ENCODE measurements around the gene DAZ3.
"Not testable (repeated sequence)": the region's sequence is repeated elsewhere in the genome, so short reads cannot be mapped to it uniquely, and the experiment has no call there.

Gene DAZ3

GRCh38 chrY:24813293-24813692 lies at the start of gene DAZ3:
Gene DAZ3, minus strand, starts transcription at chrY:24813393. Its CDS starts 208 bp downstream, at chrY:24813185.
- DNase-seq (ENCODE audit: low read depth, low spot score), result not testable (repeated sequence)

GRCh38 chrY:24833619-24834018 lies 20.4 kb upstream of the DAZ3 start, which contains the start of gene DAZ4:
Gene DAZ4, plus strand, starts transcription at chrY:24833919. Its CDS starts 208 bp downstream, at chrY:24834127.
- DNase-seq (ENCODE audit: low read depth, low spot score), result not testable (repeated sequence)

- not testable (repeated sequence) for DNase-seq (ENCODE audit: low read depth, low spot score)
Measured at GRCh38 chrY:24825069-24825468, 11.9 kb upstream of the DAZ3 start.

GRCh38 chrY:24824184-24824879 lies 11.1 kb upstream of the DAZ3 start:
- not testable (repeated sequence) for DNase-seq (ENCODE audit: low read depth, low spot score)

GRCh38 chrY:24821836-24822235 lies 8.6 kb upstream of the DAZ3 start:
- DNase-seq (ENCODE audit: low read depth, low spot score), result not testable (repeated sequence)
